Stimulated activated CD8-positive, alpha-beta memory T cell treated with anti-CD3 and anti-CD28 coated beads, Interleukin-15, amount 100 ng/mL, for 4 hours (primary cell): ENCODE data around the gene CA6.
"Not testable (repeated sequence)": the region's sequence is repeated elsewhere in the genome, so short reads cannot be mapped to it uniquely, and the experiment has no call there.

Source experiments
- DNase-seq, 2 donors: peaks; one replicate each; pipeline ENCODE4 v3.0.0-alpha.2; 2020; ENCODE audit warnings: low read depth in 2 of 2

CA6 gene

DNA sequence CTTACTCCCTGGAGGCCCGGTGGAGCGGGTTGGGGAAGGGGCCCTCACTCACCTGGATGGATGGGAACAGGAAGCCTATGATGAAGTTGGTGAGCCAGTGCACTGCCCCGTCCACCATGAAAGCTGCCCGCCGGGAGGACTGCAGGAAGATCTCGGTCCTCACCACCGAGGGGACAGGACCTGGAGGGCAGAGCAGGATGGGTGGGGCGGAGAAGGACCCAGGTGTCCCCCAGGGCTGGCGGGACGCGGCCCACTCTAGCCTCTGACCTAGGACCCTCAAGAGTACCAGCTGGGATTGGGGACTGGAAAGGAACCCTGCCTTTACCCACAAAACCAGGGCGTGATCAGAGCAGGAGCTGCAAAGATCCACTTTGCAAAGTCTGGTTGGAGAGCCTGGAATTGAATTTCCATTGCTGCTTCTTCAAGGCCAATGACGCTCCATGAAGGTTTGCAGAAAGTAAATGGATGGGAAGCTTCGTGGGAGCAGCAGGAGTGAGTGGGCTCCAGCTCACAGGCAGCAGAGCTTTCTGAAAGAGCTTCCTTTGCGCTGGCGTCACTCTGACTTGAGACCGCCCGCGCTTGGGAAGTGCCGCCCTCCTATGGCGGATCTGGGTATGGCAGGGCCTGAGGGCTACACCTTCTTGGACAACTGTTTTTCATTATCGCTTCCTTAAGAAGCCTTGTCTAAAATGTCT lies 59.2 kb downstream of the CA6 start:
- DNase-seq: peak; percentile 54 to 60

DNA sequence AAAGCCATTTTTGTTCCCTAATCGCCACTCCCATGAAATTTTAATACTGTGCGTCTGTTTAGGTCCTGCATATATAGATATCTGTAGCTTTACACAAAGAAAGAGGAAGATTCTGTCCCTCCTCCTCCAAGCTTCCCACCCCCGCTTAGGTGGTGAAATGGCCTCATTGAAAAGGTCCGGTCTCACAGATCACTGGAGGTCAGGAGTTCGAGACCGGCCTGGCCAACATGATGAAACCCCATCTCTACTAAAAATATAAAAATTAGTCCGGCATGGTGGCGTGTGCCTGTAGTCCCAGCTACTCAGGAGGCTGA lies 59.7 kb downstream of the CA6 start:
- DNase-seq: no peak

DNA sequence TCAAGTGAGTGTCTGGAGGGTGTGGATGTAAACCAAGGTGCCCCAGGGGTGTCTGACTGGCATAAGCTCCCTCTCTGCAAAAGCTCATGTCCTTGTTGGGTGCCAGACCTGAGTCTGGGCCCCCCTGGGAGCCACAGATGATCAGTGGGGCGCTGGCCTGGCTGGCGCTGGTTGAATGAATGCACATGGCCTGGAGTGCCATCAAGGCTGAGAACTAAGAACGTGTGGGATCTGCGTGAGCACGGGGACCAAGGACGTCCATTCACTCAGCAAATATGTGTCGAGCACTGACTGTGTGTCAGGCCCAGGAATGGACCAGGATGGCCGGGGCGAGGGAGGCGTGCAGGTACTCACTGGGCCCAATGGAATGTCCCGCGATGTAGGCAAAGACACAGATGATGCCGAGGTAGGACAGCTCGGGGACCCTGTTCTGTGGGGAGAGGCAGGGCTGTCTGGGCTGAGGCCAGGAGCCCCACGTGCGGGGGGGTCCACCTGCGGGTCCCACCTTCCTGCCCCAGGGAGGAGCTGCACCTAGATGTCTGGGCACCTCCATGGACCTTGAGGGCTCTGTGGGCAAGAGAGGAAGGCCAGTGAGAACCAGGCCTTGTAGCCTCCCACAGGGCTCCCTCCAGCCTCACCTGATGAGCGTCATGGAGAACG lies 61.4 kb downstream of the CA6 start:
- DNase-seq: no peak

DNA sequence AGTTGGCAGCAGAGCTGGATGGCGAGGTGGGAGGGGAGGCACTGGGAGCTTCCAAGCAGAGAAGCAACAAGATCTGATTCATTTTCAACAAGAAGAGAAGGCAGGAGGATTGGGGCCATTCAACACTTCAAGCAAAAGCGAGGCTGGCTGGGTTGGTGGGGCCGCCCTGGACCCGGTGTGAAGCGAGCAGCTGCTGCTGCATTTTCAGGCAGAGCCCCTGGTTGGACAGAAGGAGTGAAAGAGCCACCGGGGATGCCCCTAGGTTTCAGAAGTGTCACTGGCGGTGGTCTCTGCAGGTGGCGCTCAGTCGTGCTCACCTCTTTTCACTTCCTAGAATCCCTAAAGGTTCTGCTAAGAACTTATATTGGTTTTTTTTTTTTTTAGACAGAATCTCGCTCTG lies 62.6 kb downstream of the CA6 start:
- DNase-seq: no peak

DNA sequence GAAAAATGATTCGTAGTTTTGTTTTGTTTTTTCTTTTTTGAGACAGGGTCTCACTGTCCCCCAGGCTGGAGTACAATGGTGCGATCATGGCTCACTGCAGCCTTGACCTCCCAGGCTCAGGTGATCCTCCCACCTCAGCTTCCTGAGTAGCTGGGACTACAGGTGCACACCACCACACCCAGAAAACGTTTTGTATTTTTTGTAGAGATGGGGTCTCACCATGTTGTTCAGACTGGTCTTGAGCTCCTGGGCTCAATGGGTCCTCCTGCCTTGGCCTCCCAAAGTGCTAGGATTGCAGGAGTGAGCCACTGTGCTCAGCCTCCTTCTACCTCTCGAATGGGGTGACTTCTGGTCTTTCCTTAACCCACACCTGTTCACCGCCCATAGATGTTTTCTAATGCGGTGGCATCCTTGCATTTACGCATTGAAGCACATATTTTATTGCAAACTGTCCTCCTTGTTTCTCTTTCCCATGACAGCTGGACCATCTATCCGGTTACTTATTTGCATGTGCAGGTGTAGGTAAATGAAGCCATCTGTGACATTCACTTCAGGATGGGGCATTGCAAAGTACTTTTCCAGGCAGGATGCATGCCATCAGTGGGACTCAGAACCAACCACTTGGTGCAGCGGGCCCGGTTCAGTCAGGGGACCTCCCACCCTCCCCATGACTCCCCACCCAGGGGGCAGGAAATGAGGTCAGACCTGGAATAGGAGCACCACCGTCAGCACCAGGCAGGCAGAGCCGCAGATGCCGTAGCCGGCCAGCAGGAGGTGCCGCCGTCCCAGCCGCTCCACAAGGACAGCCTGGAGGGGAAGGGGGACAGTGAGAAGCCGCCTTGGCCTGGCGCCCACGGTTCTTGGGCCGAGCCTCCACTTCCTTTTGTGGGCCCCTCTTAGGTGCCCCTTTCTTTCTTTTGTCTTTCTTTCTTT lies 64.0 kb downstream of the CA6 start:
- DNase-seq: no peak

DNA sequence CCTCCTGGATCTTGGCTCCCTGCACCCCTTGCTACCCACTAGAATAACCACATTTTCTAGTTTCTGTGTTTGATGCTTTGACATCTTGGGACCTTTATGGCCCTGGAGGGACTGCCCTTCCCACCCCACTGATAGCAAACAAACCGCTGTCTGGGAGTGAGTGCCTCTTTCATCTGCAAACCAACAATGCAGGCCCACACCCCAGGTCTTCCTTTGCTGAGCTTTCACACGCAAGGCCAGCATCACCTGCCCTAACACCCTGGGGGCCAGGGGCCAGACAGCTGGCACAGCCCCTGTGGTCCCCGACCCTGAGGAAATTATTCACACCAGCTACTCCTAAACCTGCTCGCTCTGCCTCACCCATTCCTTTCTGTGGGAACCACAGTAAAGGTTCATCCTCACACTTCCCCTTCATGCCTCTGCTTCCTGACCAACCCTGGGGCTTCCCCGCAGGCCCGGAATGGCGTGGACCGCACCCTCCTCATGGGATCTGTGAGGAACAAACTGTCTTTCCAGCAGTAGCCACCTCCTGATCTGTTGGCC lies 65.2 kb downstream of the CA6 start:
- no peak for DNase-seq

DNA sequence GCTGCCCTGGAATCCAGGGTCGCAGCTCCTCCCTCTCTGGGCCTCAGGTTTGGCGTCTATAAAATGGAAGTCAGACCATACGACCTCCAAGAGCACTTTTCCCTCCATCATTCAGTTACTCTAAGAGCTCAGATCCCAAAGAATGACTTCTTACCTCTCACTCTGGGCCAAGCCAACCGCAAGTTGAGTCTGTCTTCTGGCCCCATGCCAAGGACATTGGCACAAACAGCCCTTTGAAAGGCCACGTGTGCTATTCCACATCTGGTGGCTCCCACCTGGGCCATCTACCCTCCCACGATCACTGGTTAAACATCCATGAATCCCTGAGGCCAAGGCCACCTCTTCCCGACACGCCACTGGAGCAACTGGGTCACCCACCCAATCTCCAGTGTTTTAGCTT lies 68.2 kb downstream of the CA6 start:
- no peak for DNase-seq

DNA sequence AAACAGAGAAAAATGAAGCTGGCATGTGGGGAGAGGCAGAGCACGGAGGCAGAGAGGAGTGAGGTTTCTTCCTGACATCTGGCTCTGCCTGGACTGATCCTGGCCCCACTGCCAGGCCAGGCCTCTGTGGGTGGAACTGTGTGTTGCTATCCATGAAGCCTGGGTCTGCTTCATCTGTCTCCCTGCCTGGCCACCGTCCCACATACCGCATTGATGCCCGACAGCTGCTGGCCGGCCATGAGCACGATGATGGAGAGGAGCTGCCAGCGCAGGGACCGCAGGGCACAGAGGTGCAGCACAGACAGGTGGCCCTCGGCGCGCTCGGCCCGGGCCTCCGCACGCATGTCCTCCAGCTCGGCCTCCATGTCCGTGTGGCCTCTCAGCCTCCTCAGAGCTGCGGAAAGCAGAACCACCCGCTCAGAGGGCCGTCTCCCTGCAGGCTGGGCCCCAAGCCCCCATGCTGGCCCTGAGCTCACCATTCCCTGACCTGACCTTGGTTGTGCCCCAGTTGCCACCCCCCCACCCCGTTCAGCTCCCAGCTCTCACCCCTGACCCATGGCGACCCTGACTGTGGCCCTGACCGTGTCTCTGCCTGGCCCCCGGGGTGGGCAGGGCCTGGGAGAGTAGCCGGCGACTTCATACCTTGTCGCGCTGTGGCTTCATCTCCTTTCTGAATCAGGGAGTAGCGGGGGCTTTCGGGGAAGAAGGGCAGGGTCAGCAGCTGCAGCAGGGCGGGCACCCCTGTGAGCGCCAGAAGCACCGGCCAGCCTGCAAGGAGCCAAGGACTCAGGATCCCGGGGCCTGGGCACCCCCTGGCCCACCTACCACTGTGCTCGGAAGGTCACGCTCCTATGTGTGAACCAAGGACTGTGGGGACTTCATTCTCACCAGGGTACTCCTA lies 69.1 kb downstream of the CA6 start:
- DNase-seq: no peak

DNA sequence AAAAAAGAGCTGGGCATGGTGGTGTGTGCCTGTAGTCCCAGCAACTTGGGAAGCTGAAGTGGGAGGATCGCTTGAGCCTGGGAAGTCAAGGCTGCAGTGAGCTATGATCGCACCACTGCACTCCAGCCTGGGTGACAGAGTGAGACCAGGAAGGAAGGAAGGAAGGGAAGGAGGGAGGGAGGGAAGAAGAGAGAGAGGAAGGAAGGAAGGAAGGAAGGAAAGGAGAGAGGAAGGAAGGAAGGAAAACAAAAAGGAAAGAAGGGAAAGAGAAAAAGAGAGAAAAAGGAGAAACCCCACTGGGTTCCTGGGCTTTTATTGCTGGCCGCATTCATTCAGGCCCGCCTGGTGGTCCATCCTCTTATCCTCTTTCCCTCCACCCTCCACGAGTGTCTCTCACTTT lies 70.8 kb downstream of the CA6 start:
- no peak for DNase-seq

DNA sequence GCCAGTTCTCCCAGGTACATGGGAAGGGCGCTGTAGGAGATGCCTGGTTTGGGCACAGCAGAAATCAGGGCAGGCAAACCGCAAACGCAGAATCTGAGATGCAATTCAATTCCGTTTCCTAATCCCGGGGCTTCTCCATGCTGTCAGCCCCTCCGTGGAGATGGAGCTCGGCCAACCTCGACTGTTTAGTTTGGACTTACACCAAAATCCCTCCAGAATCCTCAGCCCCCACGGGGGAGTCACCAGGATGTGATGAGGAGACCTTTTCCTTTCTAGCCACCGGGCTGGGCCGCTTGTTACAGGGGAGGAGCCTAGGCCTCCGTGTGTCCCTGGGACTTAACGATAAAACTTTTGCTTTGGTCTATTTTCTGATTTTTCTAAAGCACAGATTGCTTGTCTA lies 72.7 kb downstream of the CA6 start:
- DNase-seq: no peak

DNA sequence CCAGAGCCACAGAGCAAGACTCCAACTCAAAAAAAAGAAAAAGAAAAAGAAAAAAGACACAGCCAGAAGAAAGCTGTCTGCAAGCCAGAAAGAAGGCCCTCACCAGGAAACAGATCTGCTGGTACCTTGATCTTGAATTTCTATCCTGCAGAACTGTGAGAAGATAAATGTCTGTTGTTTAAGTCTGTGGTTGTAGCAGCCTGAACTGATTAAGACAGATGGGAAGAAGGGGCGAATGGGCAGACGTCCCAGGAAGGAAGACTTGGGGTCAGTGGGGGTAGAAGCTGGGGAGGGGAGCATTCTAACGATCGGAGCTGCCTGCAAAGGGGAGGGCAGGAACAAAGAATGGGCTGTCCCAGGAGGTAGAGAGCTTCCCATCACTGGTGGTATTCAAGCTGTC lies 74.2 kb downstream of the CA6 start:
- DNase-seq: no peak

DNA sequence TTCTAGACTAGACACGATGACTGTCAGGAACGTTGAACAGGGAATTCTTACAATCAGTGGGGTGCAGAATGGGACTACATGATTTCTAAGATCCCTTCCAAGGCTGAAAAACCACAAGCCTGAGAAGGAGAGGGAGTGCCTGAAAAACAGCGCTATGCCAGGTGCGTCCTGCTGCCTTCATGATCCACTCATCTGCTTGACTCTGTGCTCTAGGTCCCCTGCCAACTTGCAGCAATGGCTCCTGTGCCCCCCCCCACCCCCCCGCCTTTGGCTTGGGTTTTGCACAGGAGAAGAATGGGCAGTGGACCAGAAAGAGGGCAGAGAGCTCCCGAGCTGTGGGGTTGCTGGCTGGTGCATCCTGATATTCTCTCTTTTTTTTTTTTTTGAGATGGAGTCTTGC lies 74.6 kb downstream of the CA6 start:
- DNase-seq: no peak

DNA sequence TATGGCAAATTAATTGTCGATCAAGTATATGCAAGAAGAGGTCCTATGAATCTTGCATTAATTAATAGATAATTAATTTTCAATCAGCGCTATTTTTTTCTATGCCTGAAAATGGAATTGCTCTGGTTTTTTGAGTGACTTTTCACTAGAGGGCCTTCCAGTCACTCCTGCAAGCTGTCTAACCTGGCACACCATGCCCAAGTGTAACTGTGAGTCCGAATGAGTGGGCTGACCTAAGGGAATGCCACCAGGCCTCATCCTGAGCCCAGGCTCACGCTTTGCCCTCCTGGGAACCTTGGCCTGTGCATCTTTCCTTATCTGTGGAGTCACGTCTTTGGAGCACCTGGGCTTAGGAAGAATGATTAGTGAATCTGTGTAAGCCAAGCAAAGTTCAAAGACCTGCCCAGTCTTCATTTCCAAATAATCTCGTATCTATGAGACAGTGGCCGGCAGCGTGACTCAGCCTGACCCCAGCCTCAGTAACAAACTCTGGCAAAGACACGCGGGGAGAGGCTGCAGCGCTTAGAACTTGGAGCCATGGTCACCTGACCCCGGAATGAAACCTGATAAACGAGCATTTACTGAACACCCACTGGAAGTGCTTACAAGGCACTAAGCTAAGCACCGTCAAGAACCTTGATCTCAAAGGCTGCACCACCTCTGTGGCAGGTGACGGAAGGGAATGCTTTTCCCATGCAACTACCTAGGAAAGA lies 76.5 kb downstream of the CA6 start:
- not testable (repeated sequence) for DNase-seq

DNA sequence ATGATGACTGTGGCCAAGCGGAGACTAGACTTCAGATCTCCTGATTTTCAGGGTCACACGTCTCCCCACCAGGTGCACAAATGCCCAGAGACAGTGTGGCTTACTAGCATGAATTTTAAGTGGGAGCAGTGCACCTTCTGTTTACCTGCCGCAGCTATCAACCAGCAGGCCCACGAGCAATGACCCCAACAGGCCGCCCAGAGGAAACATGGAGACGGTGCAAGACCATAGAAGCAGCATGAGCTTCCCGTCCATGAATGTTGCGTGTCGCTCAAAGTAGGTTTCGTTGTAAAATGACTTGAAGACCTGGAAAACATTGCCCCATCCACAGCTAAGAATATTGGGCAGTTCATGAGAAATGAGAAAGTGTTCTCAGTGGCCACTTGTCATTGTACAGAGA lies 77.1 kb downstream of the CA6 start:
- no peak for DNase-seq
